Left forelimb (tissue), 1 donor: ENCODE measurements around the gene TECTA.
"Not testable (repeated sequence)": the region's sequence is repeated elsewhere in the genome, so short reads cannot be mapped to it uniquely, and the experiment has no call there.

Experiments used
- DNase-seq: peaks from one replicate; pipeline ENCODE4 v3.0.0-alpha.2; 2018; ENCODE audit warnings: low spot score

TECTA gene

GRCh38 chr11:121090145-121090721 is 10.8 kb upstream of the TECTA start:
- no peak for DNase-seq

GRCh38 chr11:121091492-121092152 is 9.4 kb upstream of the TECTA start:
- DNase-seq: no peak

- DNase-seq: no peak
Measured at GRCh38 chr11:121095561-121095960, 5.5 kb upstream of the TECTA start.

- DNase-seq: no peak
Measured at GRCh38 chr11:121099364-121099763, 1.7 kb upstream of the TECTA start.

GRCh38 chr11:121099885-121100284 is 1.2 kb upstream of the TECTA start:
- no peak for DNase-seq

GRCh38 chr11:121104312-121104762 is 3.3 kb downstream of the TECTA start:
- no peak for DNase-seq

GRCh38 chr11:121105063-121105480 is 4.0 kb downstream of the TECTA start:
- DNase-seq: peak; percentile 78

GRCh38 chr11:121105481-121106195 is 4.6 kb downstream of the TECTA start:
- no peak for DNase-seq

GRCh38 chr11:121106812-121107211 is 5.8 kb downstream of the TECTA start:
- DNase-seq: no peak

- no peak for DNase-seq
Measured at GRCh38 chr11:121108413-121108812, 7.4 kb downstream of the TECTA start.

GRCh38 chr11:121109471-121109870 is 8.4 kb downstream of the TECTA start:
- no peak for DNase-seq

GRCh38 chr11:121109916-121110586 is 9.0 kb downstream of the TECTA start:
- no peak for DNase-seq

- no peak for DNase-seq
Measured at GRCh38 chr11:121110871-121111724, 10.1 kb downstream of the TECTA start.

GRCh38 chr11:121112498-121113455 is 11.7 kb downstream of the TECTA start:
- DNase-seq: no peak

GRCh38 chr11:121113611-121114010 is 12.6 kb downstream of the TECTA start:
- no peak for DNase-seq

- not testable (repeated sequence) for DNase-seq
Measured at GRCh38 chr11:121115024-121115423, 14.0 kb downstream of the TECTA start.

- DNase-seq: no peak
Measured at GRCh38 chr11:121117788-121118187, 16.7 kb downstream of the TECTA start.

GRCh38 chr11:121119440-121119839 is 18.4 kb downstream of the TECTA start:
- DNase-seq: no peak

GRCh38 chr11:121122328-121122727 is 21.3 kb downstream of the TECTA start:
- no peak for DNase-seq

GRCh38 chr11:121123496-121124069 is 22.5 kb downstream of the TECTA start:
- no peak for DNase-seq
